ENCODE results near the gene WDR70. TPM values are rescaled to one million over a fixed set of nuclear protein-coding genes. Genes with fewer than 3 reads are reported as not detected.

WDR70 gene
- total and polyA plus RNA-seq, 2 of the 8 experiments (the other 6 are each of a cell fraction or from before 2014, with no cell fraction given) = 10.6 to 37.4 TPM

GRCh38 chr5:37799865-37800421 lies 420.8 kb downstream of the WDR70 start:
- Histone ChIP-seq H3K27me3 (replicated peaks in 1 of 4; ENCODE audit: control insufficient read depth in 3 of 4, extremely low read depth in 1 of 4, insufficient read depth in 3 of 4, low read length in 3 of 4) (no peaks in the 10 kb centered on the region), H4K5ac (ENCODE audit: insufficient read length, low read depth, low read length) (no peak overlapping the region), H2BK15ac (ENCODE audit: low read length) (no peak overlapping the region), H2BK5ac (ENCODE audit: low read depth, low read length) (no peak overlapping the region), H4K8ac (ENCODE audit: extremely low read depth, insufficient read depth, low read length) (no peak overlapping the region), H3K27ac (ENCODE audit: low read depth, low read length) (no peak overlapping the region), H3K4me1 (replicated peaks in 1 of 4; ENCODE audit: control insufficient read depth in 3 of 4, insufficient read depth in 4 of 4, low read length in 3 of 4) (no peaks in the 10 kb centered on the region), H3K14ac (ENCODE audit: insufficient read length) (no peak overlapping the region), H3K79me1 (ENCODE audit: low read depth, low read length) (no peaks in the 10 kb centered on the region), H4K91ac (replicated peaks; ENCODE audit: insufficient read length, low read length) (no peak overlapping the region), H4K20me1 (replicated peaks in 1 of 2; ENCODE audit: control insufficient read depth in 1 of 2, insufficient read depth in 2 of 2, low read length in 2 of 2) (no peaks in the 10 kb centered on the region), H3K23me2 (ENCODE audit: low read depth, low read length) (no peaks in the 10 kb centered on the region), H3K4me2 (ENCODE audit: insufficient read depth in 1 of 2, low read depth in 2 of 2, low read length in 2 of 2) (no peak overlapping the region), H2BK120ac (replicated peaks; ENCODE audit: low read depth, low read length) (no peak overlapping the region), H3K36me3 (ENCODE audit: control insufficient read depth in 2 of 4, insufficient read depth in 4 of 4, low read length in 3 of 4) (no peaks in the 10 kb centered on the region), H2BK12ac (ENCODE audit: low read depth, low read length) (no peak overlapping the region), H3K23ac (ENCODE audit: insufficient read length) (no peak overlapping the region), H3K56ac (replicated peaks; ENCODE audit: insufficient read length, low read depth, low read length) (no peak overlapping the region), H2AK5ac (ENCODE audit: low read depth, low read length) (no peak overlapping the region), H2AFZ (ENCODE audit: low read length) (no peak overlapping the region), H3K9me3 (ENCODE audit: insufficient read depth in 2 of 2, low read depth in 1 of 2, low read length in 1 of 2) (0 out of 4 replicates have a peak, but pooled peaks cover 0 to 5% of the 10 kb centered on the region in 2 experiments), H3K4me3 (ENCODE audit: extremely low read depth in 1 of 4, insufficient read depth in 2 of 4, low read depth in 3 of 4, low read length in 4 of 4) (no peak overlapping the region), H3K79me2 (ENCODE audit: control insufficient read depth in 1 of 2, insufficient read depth in 2 of 2, low read length in 2 of 2) (no peaks in the 10 kb centered on the region), H2BK20ac (ENCODE audit: low read length) (no peak overlapping the region), H3K18ac (ENCODE audit: extremely low read depth, low read length) (no peak overlapping the region), H3K4ac (replicated peaks; ENCODE audit: insufficient read length, low read depth, low read length) (no peak overlapping the region), H3K9ac (replicated peaks in 1 of 4; ENCODE audit: extremely low read depth in 1 of 4, low read depth in 3 of 4, low read length in 3 of 4) (no peak overlapping the region)
- POLR2A ChIA-PET (ENCODE audit: partially characterized antibody) = no interaction called here
- 85% methylated on average over 2 of the region's 2 CpGs; no CpG with 5 or more reads in 1 of the 2 experiments for WGBS, 2 experiments (ENCODE audit: extremely low coverage in 1 of 2, insufficient coverage in 1 of 2, insufficient read length in 1 of 2, insufficient replicate concordance in 2 of 2, low coverage in 1 of 2, low lambda C conversion rate in 2 of 2, missing lambda C conversion rate in 1 of 2)
- TF ChIP-seq USF2 (IDR thresholded peaks at IDR 0.05; ENCODE audit: low read length) = no peak
- TF ChIP-seq SRF (IDR thresholded peaks at IDR 0.05; ENCODE audit: low read depth, low read length) = no peak
- TF ChIP-seq YY1 (IDR thresholded peaks at IDR 0.05; ENCODE audit: low read depth, low read length) = no peak
- TF ChIP-seq CTBP2 (IDR thresholded peaks at IDR 0.05; ENCODE audit: borderline replicate concordance, insufficient read depth, insufficient read length, low read length) = no peak
- no peak for TF ChIP-seq EP300 (IDR thresholded peaks at IDR 0.05; ENCODE audit: borderline replicate concordance in 1 of 2, low read depth in 2 of 2, low read length in 2 of 2)
- TF ChIP-seq PHF8 (conservative IDR thresholded peaks at IDR 0.05; ENCODE audit: low read depth, low read length) = no peak
- TF ChIP-seq ASH2L (IDR thresholded peaks at IDR 0.05; ENCODE audit: low read length) = no peak
- no peak for TF ChIP-seq JUND (IDR thresholded peaks at IDR 0.05; ENCODE audit: low read length)
- no peak for TF ChIP-seq SIRT6 (IDR thresholded peaks at IDR 0.05; ENCODE audit: low read length)
- no peak for TF ChIP-seq NANOG (IDR thresholded peaks at IDR 0.05; ENCODE audit: insufficient read depth, low read depth, low read length, poor library complexity, severe bottlenecking)
- no peak for TF ChIP-seq EZH2 (IDR thresholded peaks at IDR 0.05; ENCODE audit: low read depth, low read length, severe bottlenecking)
- CTCF ChIA-PET (ENCODE audit: partially characterized antibody) = interaction anchor here (1.6 to 2.2 kb wide), 3 partner anchors 11 to 76 kb away, joined by 3 to 8 read pairs (median 6); no protein-coding TSS in a partner anchor
- no peak for FAIRE-seq
- DNase-seq (ENCODE audit: low read depth in 1 of 2, low spot score in 2 of 2) = no peak
